Heart left ventricle (tissue), 16 donors: ENCODE data around the gene LZTFL1. TPM values are rescaled to one million over a fixed set of nuclear protein-coding genes. Genes with fewer than 3 reads are reported as not detected.

Experiments used
- ATAC-seq, 4 donors: fragments of 200-7000 bp; cut with Tn5 transposase; one replicate each; pipeline ENCODE4 v1.9.1; 2020 to 2022; ENCODE audit warnings: moderate library complexity in 4 of 4, mild to moderate bottlenecking in 3 of 4, moderate number of reproducible peaks in 1 of 4
- DNase-seq, 5 donors: peaks; one replicate each; pipeline ENCODE4 v3.0.0-alpha.2; 2020
- H3K27ac ChIP-seq, 12 donors: fragments of 200-600 bp; sonication (generic) in 4 of 12; one replicate each; pipeline versions ENCODE4 v1.5.0 to v1.8.0; 2016 to 2022; ENCODE audit warnings: mild to moderate bottlenecking in 2 of 12
- H3K27me3 ChIP-seq, 9 donors: fragments of 200-600 bp; sonication (generic) in 2 of 9; one replicate each; pipeline versions ENCODE4 v1.5.1 to v1.8.0; 2016 to 2022; ENCODE audit warnings: mild to moderate bottlenecking in 3 of 9
- H3K36me3 ChIP-seq, 9 donors: fragments of 200-600 bp; sonication (generic) in 2 of 9; one replicate each; pipeline versions ENCODE4 v1.5.0 to v1.8.0; 2018 to 2022; ENCODE audit warnings: mild to moderate bottlenecking in 2 of 9
- H3K4me1 ChIP-seq, 12 donors: fragments of 200-600 bp; sonication (generic) in 4 of 12; one replicate each; pipeline versions ENCODE4 v1.5.0 to v1.8.0; 2016 to 2022; ENCODE audit warnings: mild to moderate bottlenecking in 3 of 12
- H3K4me3 ChIP-seq, 12 donors: fragments of 200-600 bp; sonication (generic) in 4 of 12; one replicate each; pipeline versions ENCODE4 v1.5.0 to v1.8.0; 2017 to 2022; ENCODE audit warnings: mild to moderate bottlenecking in 9 of 12, moderate library complexity in 4 of 12
- H3K9me3 ChIP-seq, 12 donors: fragments of 200-600 bp; sonication (generic) in 4 of 12; one replicate each; pipeline versions ENCODE4 v1.5.0 to v1.8.0; 2016 to 2022; ENCODE audit warnings: mild to moderate bottlenecking in 1 of 12
- POLR2A ChIP-seq, 2 donors: fragments of 450-650 bp; IDR thresholded peaks; one replicate each; pipeline ENCODE4 v1.6.1; 2017; ENCODE audit warnings: antibody characterized with exemption in 2 of 2, mild to moderate bottlenecking in 2 of 2, moderate library complexity in 2 of 2
- WGBS, 4 donors: extraction: QIAGEN DNeasy Blood & Tissue Kit in 2 of 4; methylation state at CpG; one replicate each; pipeline versions ENCODE4 v1.1.5 to v1.1.7; 2013 to 2018; 5-methylcytosine and 5-hydroxymethylcytosine counted together
- intact Hi-C, 10 donors: fragments of 100-400 bp; cut with DNase I; formaldehyde crosslinking; loops; one replicate each; pipeline versions ENCODE4 v1.11.1 to v1.14.2; 2022
- polyA plus RNA-seq, 2 donors: library from polyadenylated mRNA; stranded (reverse); fragments of 200-250 nt; gene quantifications; one replicate each; pipeline ENCODE4 v1.2.3, GENCODE V29; 2013
- total RNA-seq, 9 donors: library from RNA; depleted of rRNA in 2 of 9; stranded (reverse); fragments of >200 nt in 2 of 9; fragmentation: NEBNext Ultra II Directional in 3 of 9; extraction: Animal tissue kit (Norgen Biotek cat#: 25700) in 3 of 9; gene quantifications; one replicate each; pipeline versions ENCODE4 v1.1.0 to v1.2.4, GENCODE V29; 2016 to 2023
- TF ChIP-seq, protein P1 (sequence below), 12 donors: fragments of 200-600 bp; sonication (generic) in 4 of 12; IDR thresholded peaks; one replicate each; pipeline versions ENCODE4 v1.5.0 to v1.8.0; 2018 to 2022; ENCODE audit warnings: antibody characterized with exemption in 12 of 12, mild to moderate bottlenecking in 5 of 12
- donor health status: ischemic (EF 13 %, LVEDD 7.1; RV severe dilation, severe dysfunction).
- donor health status: healthy with polysubstance abuse.
- donor health status: DM: no; HTN: yes; CAD: no.
- donor health status: DM: no; HTN: no; CAD: no.
- donor health status: ischemic (EF 25% LVEDD 6.9; RV normal size, moderate dysfunction).
- donor health status: ischemic (EF 25% LVEDD 5.7; RV mildly dilated, moderate dysfunction).
- donor health status: healthy.
- donor health status: DM: yes; HTN: yes; CAD: no.
- donor health status: ischemic (EF 35%, LVEDD 5.7; RV mildly dilated, moderate dysfunction).
- donor health status: nonischemic (EF 11% LVEDD 7.7; RV severe dilation, severe dysfunction).
- donor health status: DM: yes; HTN: yes; CAD: no.
- donor health status: PGD.
- donor health status: ischemic (EF 29% LVEDD 5.4; RV normal size, mild dysfunction).
- donor health status: nonischemic (EF 23%, LVEDD 6.1; RV moderate dilation, normal function).

LZTFL1 gene
- total and polyA plus RNA-seq, 11 donors = 1.7 to 13.1 (median 8.8) TPM

DNA sequence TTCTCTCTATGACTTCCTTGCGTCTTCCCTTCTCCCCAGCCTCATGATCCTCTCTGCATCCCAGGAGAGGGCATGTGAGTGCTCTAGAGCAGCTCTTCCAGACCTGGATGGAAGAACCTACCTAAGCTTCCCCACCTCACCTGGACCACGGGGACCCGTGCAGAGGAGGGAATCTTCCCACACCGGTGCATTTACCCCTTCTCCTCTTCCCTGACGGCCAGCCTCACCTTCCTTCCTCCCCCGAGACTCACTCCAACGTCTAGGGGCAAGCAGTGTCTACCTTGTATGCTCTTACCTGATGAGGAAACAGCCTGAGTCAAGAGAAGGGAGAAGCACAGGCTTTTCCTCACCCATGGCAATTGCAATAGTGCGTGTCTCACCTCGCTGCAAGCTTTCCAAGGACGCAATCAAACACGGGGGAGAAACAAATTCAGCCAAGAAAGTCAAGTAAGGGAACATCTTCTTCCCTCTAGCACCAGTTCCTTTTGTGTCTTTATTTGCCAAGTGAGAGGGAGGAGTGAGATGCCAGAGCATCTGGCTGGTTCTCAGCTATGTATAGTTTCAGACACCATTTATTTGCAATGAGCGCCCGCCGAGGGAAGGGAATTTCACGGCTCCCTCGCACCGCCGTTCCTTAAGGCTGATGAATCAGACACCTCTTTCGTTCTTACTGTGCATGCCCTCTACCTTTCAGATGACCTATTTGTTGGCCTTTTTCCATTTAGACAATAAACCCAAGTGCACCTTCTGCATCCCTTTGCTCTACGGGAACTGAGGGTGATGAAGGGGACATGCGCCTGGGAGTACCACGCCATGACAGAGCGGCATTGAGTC, 42.7 kb upstream of the LZTFL1 start:
- Histone ChIP-seq H3K4me3 (no peak overlapping the region), H3K9me3 (no peaks in the 10 kb centered on the region), H3K4me1 (peaks cover 0 to 11% (median 2%) of the 10 kb centered on the region in 12 donors), H3K27me3 (peaks cover 0 to 3% (median 0%) of the 10 kb centered on the region in 9 donors), H3K36me3 (no peaks in the 10 kb centered on the region), H3K27ac (no peak overlapping the region)
- DNase-seq = no peak
- 81 to 85% (median 84%) methylated on average over 23 of the region's 23 CpGs for WGBS, 4 donors
- no peak for ATAC-seq
- intact Hi-C loops = no loop called here
- TF ChIP-seq, protein P1, sequence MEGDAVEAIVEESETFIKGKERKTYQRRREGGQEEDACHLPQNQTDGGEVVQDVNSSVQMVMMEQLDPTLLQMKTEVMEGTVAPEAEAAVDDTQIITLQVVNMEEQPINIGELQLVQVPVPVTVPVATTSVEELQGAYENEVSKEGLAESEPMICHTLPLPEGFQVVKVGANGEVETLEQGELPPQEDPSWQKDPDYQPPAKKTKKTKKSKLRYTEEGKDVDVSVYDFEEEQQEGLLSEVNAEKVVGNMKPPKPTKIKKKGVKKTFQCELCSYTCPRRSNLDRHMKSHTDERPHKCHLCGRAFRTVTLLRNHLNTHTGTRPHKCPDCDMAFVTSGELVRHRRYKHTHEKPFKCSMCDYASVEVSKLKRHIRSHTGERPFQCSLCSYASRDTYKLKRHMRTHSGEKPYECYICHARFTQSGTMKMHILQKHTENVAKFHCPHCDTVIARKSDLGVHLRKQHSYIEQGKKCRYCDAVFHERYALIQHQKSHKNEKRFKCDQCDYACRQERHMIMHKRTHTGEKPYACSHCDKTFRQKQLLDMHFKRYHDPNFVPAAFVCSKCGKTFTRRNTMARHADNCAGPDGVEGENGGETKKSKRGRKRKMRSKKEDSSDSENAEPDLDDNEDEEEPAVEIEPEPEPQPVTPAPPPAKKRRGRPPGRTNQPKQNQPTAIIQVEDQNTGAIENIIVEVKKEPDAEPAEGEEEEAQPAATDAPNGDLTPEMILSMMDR (IDR thresholded peaks at IDR 0.05) = no peak
- TF ChIP-seq POLR2A (IDR thresholded peaks at IDR 0.05) = no peak

DNA sequence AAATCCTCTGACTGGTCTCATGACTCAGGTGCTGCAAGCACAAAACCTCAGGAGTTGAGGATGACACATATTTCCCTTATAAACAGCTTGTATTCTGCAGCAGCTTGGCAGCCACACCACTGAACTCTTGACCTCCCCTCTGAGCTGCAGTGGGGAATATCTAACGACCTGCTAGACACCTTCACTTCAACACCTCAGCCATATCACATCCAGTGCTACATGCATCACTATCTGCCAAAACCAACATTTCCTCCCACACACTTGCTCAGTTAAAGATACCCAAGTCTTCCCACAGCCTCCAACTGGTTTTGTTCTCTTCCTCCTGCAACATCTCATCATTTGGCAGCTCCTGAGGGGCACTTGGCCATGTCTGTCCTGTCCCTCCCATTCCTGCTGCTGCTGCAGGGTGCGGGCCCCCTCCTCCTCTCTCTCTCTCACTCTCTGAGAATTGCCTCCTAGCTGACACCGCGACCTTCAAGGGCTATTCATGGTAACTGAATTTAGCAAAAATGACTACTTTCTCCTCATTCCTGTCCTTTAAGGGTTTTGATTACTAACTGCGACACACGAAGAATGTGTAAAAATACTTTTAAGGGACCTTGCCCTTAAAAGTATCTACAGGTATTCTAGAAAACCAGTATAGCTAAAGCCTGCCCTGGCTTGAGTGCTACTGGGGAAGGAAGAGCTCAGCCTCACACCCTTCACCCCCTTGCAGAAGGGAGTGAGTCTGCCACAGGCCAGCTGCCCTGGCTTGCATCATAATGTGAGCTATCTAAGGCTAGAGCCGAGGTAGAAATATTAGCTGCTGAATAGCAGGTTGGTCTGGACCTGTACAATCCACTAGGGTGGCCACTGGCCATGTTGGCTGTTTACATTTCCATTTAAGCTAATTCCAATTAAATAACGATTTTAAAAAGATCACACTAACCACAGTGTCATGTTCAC, 39.4 kb upstream of the LZTFL1 start:
- Histone ChIP-seq H3K27ac (no peak overlapping the region), H3K4me1 (peaks cover 0 to 11% (median 2%) of the 10 kb centered on the region in 12 donors), H3K36me3 (no peaks in the 10 kb centered on the region), H3K27me3 (peaks cover 0 to 3% (median 0%) of the 10 kb centered on the region in 9 donors), H3K9me3 (no peaks in the 10 kb centered on the region), H3K4me3 (no peak overlapping the region)
- WGBS, 4 donors = 37 to 45% (median 40%) methylated on average over 8 of the region's 8 CpGs
- TF ChIP-seq POLR2A (IDR thresholded peaks at IDR 0.05) = no peak
- TF ChIP-seq, protein P1 (IDR thresholded peaks at IDR 0.05) = no peak
- no peak for DNase-seq
- ATAC-seq = peak in 3 of 4 donors; percentile 54 to 72 (median 69)
- intact Hi-C loops = no loop called here

DNA sequence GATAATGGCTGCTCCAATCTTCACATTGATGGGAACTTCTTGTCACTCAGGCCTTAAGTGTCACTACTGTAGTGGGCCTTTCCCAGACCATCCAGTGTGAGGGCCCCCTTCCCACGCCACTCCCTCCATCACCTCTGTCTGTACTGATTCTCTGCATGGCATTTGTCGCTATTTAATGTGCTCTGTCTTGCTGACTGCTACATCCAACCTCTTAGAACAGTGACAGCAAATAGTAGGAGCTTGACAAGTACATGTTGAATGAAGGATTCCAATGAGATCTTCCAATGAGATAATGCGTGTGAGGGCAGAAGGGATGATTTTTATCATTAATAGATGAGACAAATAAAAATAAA, 38.8 kb upstream of the LZTFL1 start:
- H3K4me3 ChIP-seq = no peak overlapping the region
- peaks cover 0 to 3% (median 0%) of the 10 kb centered on the region in 9 donors for H3K27me3 ChIP-seq
- WGBS, 4 donors = 49 to 63% (median 55%) methylated on average over 3 of the region's 3 CpGs
- no peak overlapping the region for H3K27ac ChIP-seq
- ATAC-seq (no peak), DNase-seq (no peak)
- no peaks in the 10 kb centered on the region for H3K9me3 ChIP-seq
- intact Hi-C loops = no loop called here
- TF ChIP-seq POLR2A (IDR thresholded peaks at IDR 0.05) = no peak
- TF ChIP-seq, protein P1 (IDR thresholded peaks at IDR 0.05) = no peak
- H3K36me3 ChIP-seq = no peaks in the 10 kb centered on the region
- peaks cover 0 to 11% (median 2%) of the 10 kb centered on the region in 12 donors for H3K4me1 ChIP-seq

DNA sequence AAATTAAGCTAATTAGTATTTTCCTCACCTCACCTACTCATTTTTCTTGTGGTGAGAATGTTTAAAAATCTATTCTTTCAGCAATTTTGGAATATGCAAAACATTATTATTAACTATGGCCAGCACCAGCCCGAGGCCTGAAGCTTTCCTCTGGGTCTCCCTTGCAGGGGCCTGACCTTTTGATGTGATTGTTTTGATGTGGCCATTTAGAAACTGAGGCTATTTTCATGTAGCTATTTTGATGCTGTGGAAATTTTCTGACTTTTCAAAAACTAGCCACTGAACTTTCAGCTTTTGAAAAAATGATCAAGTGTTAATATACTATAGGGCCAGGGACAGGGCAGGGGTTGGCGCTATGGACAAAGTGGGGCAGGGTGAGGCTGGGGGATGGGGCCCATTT, 36.2 kb upstream of the LZTFL1 start:
- Histone ChIP-seq H3K27me3 (no peaks in the 10 kb centered on the region), H3K4me1 (peaks cover 0 to 11% (median 2%) of the 10 kb centered on the region in 12 donors), H3K27ac (no peak overlapping the region), H3K4me3 (no peak overlapping the region), H3K36me3 (no peaks in the 10 kb centered on the region), H3K9me3 (no peaks in the 10 kb centered on the region)
- ATAC-seq (no peak), DNase-seq (no peak)
- intact Hi-C loops = no loop called here
- 64 to 94% (median 91%) methylated on average over 2 of the region's 2 CpGs for WGBS, 4 donors
- TF ChIP-seq, protein P1 (IDR thresholded peaks at IDR 0.05) = no peak
- no peak for TF ChIP-seq POLR2A (IDR thresholded peaks at IDR 0.05)
